Measurements from ENCODE around the gene PTK6. TPM values are rescaled to one million over a fixed set of nuclear protein-coding genes. Genes with fewer than 3 reads are reported as not detected.

Gene PTK6
- total RNA-seq, 2 experiments from 2014 or later: 0.19 to 0.22 TPM

DNA sequence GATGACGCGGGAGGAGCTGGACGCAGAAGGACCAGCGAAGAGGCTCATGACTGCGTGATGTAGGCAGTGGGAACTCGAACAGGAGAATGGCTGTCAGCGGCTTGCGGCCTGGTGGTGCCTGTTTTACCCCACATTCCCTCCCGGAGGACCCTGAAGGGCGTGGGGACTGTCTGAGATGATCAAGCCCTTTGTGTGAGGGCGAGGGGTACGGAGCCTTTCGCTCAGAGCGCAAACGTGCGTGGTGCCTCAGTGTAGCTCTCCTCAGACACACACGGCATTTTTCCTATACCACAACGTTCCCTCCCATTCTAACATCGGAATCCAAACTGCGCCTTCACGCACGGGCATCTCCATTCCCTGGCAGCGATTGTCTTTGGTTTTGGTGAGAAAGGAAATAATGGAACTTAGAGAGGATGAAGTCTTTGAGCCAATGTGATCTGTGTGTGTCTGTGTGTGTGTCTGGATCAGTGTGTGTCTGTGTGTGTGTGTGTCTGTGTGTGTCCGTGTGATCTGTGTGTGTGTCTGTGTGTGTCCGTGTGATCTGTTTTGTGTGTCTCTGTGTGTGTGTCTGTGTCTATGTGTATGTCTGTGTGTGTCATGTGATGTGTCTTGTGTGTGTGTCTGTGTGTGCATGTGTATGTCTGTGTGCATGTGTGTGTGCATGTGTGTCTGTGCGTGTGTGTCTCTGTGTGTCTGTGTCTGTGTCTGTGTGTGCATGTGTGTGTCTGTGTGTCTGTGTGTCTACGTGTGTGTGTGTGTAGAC is 5.3 kb downstream of the PTK6 start:
- intact Hi-C loops (cut with DNase I, micrococcal nuclease): no loop called here
- H3K27me3 ChIP-seq (ENCODE audit: control insufficient read depth in 1 of 2, insufficient read depth in 2 of 2, low read length in 2 of 2): no peaks in the 10 kb centered on the region
- Mint-ChIP-seq H3K9me3 (no peaks in the 10 kb centered on the region), H3K4me1 (ENCODE audit: low read depth) (peaks cover 14% of the 10 kb centered on the region), H3K4me3 (peak overlapping the region; percentile 11), H3K36me3 (ENCODE audit: low read depth) (no peaks in the 10 kb centered on the region), H3K27me3 (no peaks in the 10 kb centered on the region), H3K27ac (no peak overlapping the region)
- peaks cover 7% of the 10 kb centered on the region for H3K4me1 ChIP-seq (ENCODE audit: insufficient read depth, low read length)
- ChIA-PET POLR2A (no interaction called here), CTCF (no interaction called here)
- peaks cover 0 to 8% of the 10 kb centered on the region in 2 experiments for H3K9me3 ChIP-seq (ENCODE audit: control insufficient read depth in 1 of 2, insufficient read depth in 1 of 2, low read length in 2 of 2)
- ATAC-seq (ENCODE audit: poor library complexity): peak; percentile 12
- no peaks in the 10 kb centered on the region for H3K36me3 ChIP-seq (ENCODE audit: insufficient read depth, low read length)
- no peak overlapping the region for H3K4me3 ChIP-seq (ENCODE audit: low read length)
- DNase-seq: peak in 2 of 14 experiments; percentile 1 to 10
- TF ChIP-seq, protein P1, sequence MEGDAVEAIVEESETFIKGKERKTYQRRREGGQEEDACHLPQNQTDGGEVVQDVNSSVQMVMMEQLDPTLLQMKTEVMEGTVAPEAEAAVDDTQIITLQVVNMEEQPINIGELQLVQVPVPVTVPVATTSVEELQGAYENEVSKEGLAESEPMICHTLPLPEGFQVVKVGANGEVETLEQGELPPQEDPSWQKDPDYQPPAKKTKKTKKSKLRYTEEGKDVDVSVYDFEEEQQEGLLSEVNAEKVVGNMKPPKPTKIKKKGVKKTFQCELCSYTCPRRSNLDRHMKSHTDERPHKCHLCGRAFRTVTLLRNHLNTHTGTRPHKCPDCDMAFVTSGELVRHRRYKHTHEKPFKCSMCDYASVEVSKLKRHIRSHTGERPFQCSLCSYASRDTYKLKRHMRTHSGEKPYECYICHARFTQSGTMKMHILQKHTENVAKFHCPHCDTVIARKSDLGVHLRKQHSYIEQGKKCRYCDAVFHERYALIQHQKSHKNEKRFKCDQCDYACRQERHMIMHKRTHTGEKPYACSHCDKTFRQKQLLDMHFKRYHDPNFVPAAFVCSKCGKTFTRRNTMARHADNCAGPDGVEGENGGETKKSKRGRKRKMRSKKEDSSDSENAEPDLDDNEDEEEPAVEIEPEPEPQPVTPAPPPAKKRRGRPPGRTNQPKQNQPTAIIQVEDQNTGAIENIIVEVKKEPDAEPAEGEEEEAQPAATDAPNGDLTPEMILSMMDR (IDR thresholded peaks at IDR 0.05): no peak
- H3K27ac ChIP-seq (ENCODE audit: low read depth in 1 of 2, low read length in 2 of 2): no peak overlapping the region

DNA sequence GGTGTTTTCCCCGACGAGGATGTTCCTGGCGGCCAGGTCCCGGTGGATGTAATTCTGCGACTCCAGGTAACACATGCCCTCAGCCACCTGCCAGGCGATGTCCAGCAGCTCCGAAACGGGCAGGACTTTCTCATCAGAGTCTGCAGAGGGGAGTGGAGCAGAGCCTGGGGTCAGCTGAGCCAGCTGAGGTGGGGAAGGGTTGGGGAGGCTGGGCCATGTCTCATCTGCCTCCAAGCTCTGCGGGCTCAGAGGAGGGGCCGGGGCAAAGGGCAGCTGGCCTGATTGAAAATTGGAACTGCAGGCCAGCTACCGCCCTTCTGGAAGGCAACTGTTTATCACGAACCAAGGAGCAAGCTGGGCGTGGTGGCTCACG is 6.4 kb downstream of the PTK6 start:
- POLR2A ChIA-PET: interaction anchor here (2.2 kb wide), 1 partner anchor 10 kb away, joined by 10 read pairs; the partner anchor contains the start of gene PPDPF
- Mint-ChIP-seq H3K4me3 (no peak overlapping the region), H3K4me1 (ENCODE audit: low read depth) (peaks cover 7% of the 10 kb centered on the region), H3K36me3 (ENCODE audit: low read depth) (no peaks in the 10 kb centered on the region), H3K27ac (no peak overlapping the region), H3K27me3 (no peaks in the 10 kb centered on the region), H3K9me3 (no peaks in the 10 kb centered on the region)
- Histone ChIP-seq H3K36me3 (ENCODE audit: insufficient read depth, low read length) (no peaks in the 10 kb centered on the region), H3K4me1 (ENCODE audit: insufficient read depth, low read length) (no peaks in the 10 kb centered on the region), H3K27me3 (ENCODE audit: control insufficient read depth in 1 of 2, insufficient read depth in 2 of 2, low read length in 2 of 2) (no peaks in the 10 kb centered on the region), H3K4me3 (ENCODE audit: low read length) (no peak overlapping the region), H3K9me3 (ENCODE audit: control insufficient read depth in 1 of 2, insufficient read depth in 1 of 2, low read length in 2 of 2) (peaks cover 0 to 8% of the 10 kb centered on the region in 2 experiments), H3K27ac (ENCODE audit: low read depth in 1 of 2, low read length in 2 of 2) (no peak overlapping the region)
- DNase-seq: peak in 1 of 14 experiments; percentile 2
- intact Hi-C loops (cut with DNase I, micrococcal nuclease): no loop called here
- CTCF ChIA-PET: no interaction called here
- TF ChIP-seq, protein P1 (IDR thresholded peaks at IDR 0.05): no peak
- ATAC-seq (ENCODE audit: poor library complexity): no peak

DNA sequence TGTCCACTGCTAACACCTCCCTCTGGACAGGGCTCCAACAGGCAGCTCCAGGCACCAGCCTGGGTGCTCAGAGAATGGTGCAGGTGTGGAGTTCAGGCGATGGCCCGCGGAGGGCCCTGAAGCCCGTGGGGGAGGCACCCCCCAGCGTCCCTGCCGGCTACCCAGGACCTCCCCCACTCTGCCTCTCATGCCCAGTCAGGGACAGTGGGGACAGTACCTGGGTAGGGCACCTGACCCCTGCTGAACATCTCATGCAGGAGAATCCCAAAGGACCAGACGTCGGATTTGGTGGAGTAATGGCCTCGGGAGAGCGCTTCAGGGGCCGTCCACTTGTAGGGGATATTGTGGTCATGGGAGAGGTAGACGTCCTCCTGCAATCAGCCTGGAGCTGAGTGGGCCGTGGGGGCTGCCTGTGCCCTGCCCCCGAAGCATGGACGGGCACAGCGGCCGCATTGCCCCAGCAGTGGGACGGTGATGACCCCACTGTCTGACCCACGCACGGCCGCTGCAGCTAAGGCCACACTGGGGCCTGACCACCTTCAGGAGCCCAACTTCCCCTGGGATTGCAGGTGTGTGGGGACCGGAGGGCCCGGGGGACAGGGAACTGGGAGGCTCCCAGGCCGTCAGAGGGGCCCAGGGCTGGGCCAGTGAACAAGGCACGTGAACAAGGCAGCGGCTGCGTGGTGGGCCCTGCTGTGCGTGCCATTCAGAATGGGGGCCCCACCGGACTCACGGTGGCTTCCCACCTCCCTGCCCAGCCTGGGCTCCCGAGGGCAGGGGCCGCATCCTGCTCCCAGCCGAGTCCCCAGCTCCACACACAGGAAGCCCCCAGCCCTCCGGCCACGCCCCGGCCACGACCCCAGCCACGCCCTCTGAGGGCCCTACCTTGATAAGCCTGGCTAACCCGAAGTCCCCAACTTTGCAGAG is 7.1 kb downstream of the PTK6 start:
- Mint-ChIP-seq H3K27ac (no peak overlapping the region), H3K9me3 (no peaks in the 10 kb centered on the region), H3K36me3 (ENCODE audit: low read depth) (peaks cover under 1% of the 10 kb centered on the region), H3K4me1 (ENCODE audit: low read depth) (peaks cover 7% of the 10 kb centered on the region), H3K27me3 (no peaks in the 10 kb centered on the region), H3K4me3 (no peak overlapping the region)
- Histone ChIP-seq H3K9me3 (ENCODE audit: control insufficient read depth in 1 of 2, insufficient read depth in 1 of 2, low read length in 2 of 2) (peaks cover 0 to 8% of the 10 kb centered on the region in 2 experiments), H3K4me1 (ENCODE audit: insufficient read depth, low read length) (no peaks in the 10 kb centered on the region), H3K36me3 (ENCODE audit: insufficient read depth, low read length) (no peaks in the 10 kb centered on the region), H3K27ac (ENCODE audit: low read depth in 1 of 2, low read length in 2 of 2) (no peak overlapping the region), H3K4me3 (ENCODE audit: low read length) (no peak overlapping the region), H3K27me3 (ENCODE audit: control insufficient read depth in 1 of 2, insufficient read depth in 2 of 2, low read length in 2 of 2) (no peaks in the 10 kb centered on the region)
- ChIA-PET CTCF (no interaction called here), POLR2A (interaction anchor here (1.4 to 2.2 kb wide), 2 partner anchors 7 to 9 kb away, joined by 6 to 10 read pairs; partner anchors contain the start of genes PPDPF and PTK6)
- no peak for ATAC-seq (ENCODE audit: poor library complexity)
- intact Hi-C loops (cut with DNase I, micrococcal nuclease): no loop called here
- TF ChIP-seq, protein P1 (IDR thresholded peaks at IDR 0.05): no peak
- DNase-seq: peak in 1 of 14 experiments; percentile 22

Data from CD4-positive, alpha-beta T cell (primary cell).